ENCODE measurements around the gene SPDYE16.
"Not testable (repeated sequence)": the region's sequence is repeated elsewhere in the genome, so short reads cannot be mapped to it uniquely, and the experiment has no call there.

The SPDYE16 gene, protein sequence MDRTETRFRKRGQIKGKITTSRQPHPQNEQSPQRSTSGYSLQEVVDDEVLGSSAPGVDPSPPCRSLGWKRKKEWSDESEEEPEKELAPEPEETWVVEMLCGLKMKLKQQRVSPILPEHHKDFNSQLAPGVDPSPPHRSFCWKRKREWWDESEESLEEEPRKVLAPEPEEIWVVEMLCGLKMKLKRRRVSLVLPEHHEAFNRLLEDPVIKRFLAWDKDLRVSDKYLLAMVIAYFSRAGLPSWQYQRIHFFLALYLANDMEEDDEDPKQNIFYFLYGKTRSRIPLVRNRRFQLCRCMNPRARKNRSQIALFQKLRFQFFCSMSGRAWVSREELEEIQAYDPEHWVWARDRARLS

DNA sequence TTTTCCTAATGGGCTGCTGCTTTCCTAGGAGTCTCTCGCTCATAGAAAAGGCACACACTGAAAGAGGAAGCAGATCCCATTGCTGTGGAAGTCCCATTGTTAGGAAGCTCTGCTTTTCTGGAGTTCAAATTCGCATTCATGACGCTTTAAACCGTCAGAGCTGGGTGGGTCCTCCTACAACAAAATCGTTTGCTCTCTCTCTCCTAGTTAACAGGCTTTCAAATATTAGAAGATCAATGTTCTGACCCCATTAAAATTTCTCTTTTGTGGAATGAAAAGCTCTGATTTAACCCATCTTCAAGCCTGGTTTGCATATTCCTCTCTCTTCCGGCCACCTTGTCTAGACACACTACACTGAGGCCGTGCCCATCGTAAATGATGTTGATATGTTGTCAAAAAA, at the start of gene SPDYE16:
TSS of gene SPDYE16 (minus strand) at position 101 of the 400 bp plus-strand sequence. CDS start 1,838 bp downstream, outside the sequence.
- TF ChIP-seq, protein P1, sequence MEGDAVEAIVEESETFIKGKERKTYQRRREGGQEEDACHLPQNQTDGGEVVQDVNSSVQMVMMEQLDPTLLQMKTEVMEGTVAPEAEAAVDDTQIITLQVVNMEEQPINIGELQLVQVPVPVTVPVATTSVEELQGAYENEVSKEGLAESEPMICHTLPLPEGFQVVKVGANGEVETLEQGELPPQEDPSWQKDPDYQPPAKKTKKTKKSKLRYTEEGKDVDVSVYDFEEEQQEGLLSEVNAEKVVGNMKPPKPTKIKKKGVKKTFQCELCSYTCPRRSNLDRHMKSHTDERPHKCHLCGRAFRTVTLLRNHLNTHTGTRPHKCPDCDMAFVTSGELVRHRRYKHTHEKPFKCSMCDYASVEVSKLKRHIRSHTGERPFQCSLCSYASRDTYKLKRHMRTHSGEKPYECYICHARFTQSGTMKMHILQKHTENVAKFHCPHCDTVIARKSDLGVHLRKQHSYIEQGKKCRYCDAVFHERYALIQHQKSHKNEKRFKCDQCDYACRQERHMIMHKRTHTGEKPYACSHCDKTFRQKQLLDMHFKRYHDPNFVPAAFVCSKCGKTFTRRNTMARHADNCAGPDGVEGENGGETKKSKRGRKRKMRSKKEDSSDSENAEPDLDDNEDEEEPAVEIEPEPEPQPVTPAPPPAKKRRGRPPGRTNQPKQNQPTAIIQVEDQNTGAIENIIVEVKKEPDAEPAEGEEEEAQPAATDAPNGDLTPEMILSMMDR (IDR thresholded peaks at IDR 0.05) = not testable (repeated sequence)

- TF ChIP-seq, protein P1 (IDR thresholded peaks at IDR 0.05) = no peak
These were observed 27.1 kb downstream of the SPDYE16 start for GRCh38 chr7:76515999-76516443.

DNA sequence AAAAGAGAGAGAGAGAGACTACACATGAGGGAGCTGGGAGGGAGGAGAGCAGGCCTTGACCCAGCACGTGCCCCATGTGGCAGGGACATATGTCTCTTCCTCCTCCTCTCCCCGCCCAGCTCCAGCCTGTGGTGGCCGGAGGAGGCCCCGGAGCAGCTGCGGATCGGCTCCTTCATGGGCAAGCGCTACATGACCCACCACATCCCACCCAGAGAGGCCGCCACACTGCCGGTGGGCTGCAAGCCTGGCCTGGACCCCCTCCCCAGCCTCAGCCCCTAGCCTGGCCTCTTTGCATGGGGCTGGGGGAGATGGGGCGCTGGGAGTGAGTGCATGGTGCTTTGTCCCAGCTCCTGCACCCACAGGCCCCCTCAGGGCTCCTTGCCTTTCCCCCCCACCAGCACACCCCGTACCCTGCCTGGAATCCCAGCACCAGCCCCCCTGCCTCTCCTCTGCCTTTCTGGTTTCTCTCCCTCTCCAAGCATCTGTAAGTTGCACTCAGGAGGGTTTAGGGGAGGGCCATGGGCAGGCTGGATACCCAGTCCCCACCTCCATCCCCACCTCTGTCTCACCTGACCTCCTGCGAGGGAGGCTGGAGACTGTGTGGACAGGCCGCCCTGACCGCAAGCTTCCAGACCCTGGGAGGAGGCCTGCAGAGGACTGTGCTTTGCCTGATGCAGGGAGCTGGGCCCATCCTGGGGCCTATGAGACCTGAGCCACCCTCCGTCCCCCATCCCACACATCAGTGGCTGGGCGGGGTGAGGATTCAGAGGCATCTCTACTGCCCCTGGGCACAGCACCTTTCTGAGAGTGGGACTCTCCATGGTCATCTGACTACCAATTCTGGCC, 27.9 kb downstream of the SPDYE16 start:
- TF ChIP-seq, protein P1 (IDR thresholded peaks at IDR 0.05) = no peak

DNA sequence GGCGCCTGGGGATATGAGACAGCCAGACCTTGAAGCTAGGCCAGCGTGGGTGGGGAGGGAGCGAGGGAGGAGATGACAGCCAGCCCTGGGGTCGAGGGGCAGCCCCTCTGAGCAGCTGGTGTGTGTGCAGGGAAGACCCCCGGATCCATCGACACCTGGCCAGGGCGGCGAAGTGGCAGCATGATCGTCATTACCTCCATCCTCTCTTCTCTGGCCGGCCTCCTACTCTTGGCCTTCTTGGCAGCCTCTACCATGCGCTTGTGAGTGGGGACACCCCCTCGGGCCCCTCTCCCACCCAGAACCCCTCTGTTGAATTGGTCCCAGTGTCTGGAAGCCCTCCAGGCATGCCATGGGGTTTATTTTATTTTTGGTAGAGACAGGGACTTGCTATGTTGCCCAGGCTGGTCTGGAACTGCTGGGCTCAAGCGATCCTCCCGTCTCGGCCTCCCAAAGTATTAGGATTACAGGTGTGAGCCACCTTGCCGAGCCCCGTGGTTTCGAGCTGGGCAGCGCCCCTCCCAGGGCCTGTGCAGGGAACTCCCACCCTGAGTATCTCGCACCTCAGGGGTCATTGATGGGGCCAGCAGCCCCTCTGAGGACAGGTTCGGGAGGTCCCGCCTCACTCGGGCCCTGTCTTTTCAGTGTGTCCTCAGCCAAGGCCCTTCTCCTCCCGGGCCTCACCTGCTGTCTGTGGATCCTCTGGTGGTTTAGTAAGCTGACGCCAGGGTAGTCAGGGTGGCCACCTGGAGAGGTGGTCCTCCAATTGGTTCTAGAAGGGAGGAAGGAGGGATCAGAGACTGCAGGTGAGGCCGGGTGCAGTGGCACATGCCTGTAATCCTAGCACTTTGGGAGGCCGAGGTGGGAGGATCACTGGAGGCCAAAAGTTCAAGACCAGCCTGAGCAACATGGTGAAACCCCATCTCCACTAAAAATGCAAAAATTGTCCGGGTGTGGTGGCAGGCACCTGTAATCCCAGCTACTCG, 29.0 kb downstream of the SPDYE16 start:
- TF ChIP-seq, protein P1 (IDR thresholded peaks at IDR 0.05) = no peak

GRCh38 chr7:76512941-76513816, 29.9 kb downstream of the SPDYE16 start:
- TF ChIP-seq, protein P1 (IDR thresholded peaks at IDR 0.05) = peak; percentile 35; the same call in 1 of the 2 replicates

DNA sequence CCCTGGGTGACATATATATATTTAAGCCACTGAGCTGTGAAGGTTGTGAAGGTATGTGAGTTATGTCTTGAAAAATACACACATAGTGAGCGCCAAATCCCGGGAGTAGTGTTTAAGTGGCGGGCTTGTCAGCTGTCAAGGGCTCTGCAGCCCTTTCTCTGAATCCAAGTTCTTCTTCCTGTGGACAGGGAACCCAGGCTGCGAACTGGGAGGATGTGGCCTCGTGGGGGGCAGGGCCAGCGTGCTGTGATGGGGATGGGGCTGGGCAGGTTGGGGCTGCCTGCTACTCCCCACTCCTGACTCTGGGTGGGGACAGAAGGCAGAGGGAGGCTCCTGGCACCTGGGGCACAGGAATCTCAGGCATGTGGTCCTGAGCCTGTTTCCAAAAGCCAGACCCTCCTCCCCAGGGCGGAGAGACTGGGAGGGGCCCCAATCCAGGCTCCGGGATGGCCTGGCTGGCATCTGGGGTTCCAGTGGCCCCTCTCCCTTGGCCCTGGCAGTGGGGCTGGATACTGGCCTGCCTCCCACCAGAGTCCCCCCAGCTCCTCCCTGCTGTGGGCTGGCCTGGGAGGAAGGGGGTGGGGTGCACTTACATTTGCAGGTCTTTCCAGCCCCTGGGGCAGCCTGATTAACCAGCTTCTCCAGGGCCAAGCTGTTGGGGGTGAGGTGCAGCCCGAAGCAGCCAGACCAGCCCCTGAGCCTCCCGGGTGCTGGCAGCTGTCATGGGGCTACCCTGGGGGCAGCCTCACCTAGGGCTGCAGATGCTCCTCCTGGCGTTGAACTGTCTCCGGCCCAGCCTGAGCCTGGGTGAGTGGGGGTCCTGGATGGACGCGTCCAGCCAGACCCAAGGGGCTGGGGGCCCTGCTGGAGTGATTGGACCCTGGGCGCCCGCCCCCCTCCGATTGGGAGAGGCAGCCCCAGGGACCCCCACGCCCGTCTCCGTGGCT, 32.9 kb downstream of the SPDYE16 start, which contains the start of gene UPK3B:
TSS of gene UPK3B (plus strand) at position 622 of the 947 bp plus-strand sequence. CDS start at position 723, 101 bp downstream.
- TF ChIP-seq, protein P1 (IDR thresholded peaks at IDR 0.05) = no peak
